GM15510 (cell line): ENCODE data around the gene GLG1.
"Not testable (repeated sequence)": the region's sequence is repeated elsewhere in the genome, so short reads cannot be mapped to it uniquely, and the experiment has no call there.

ENCODE experiments used
- POLR2A ChIP-seq: IDR thresholded peaks from 3 replicates; pipeline ENCODE4 v1.6.1; 2011; ENCODE audit warnings: borderline replicate concordance; ENCODE audit not compliant: insufficient read length; ENCODE audit errors: extremely low read depth

Gene GLG1

GRCh38 chr16:74447578-74447977, 159.3 kb downstream of the GLG1 start:
- no peak for TF ChIP-seq POLR2A

GRCh38 chr16:74446866-74447265, 160.0 kb downstream of the GLG1 start:
- no peak for TF ChIP-seq POLR2A

- TF ChIP-seq POLR2A, result no peak
Measured at GRCh38 chr16:74439685-74440084, 167.2 kb downstream of the GLG1 start.

GRCh38 chr16:74438492-74438979, 168.4 kb downstream of the GLG1 start:
- TF ChIP-seq POLR2A, result no peak

- no peak for TF ChIP-seq POLR2A
Measured at GRCh38 chr16:74431516-74431915, 175.4 kb downstream of the GLG1 start.

- TF ChIP-seq POLR2A, result not testable (repeated sequence)
Measured at GRCh38 chr16:74420612-74421481, 186.1 kb downstream of the GLG1 start, which contains the start of gene CLEC18B. CLEC18B (minus strand) TSS chr16:74421478; CDS start chr16:74421270, 208 bp downstream.
